HG02973 (cell line): ENCODE results near the gene DOK3.
"Not testable (repeated sequence)": the region's sequence is repeated elsewhere in the genome, so short reads cannot be mapped to it uniquely, and the experiment has no call there.

ENCODE experiments used
- ATAC-seq: cut with Tn5 transposase; IDR thresholded peaks from one replicate; pipeline ENCODE4 v1.9.1; 2021; ENCODE audit warnings: moderate library complexity; ENCODE audit not compliant: unreplicated experiment

DOK3 gene

DNA sequence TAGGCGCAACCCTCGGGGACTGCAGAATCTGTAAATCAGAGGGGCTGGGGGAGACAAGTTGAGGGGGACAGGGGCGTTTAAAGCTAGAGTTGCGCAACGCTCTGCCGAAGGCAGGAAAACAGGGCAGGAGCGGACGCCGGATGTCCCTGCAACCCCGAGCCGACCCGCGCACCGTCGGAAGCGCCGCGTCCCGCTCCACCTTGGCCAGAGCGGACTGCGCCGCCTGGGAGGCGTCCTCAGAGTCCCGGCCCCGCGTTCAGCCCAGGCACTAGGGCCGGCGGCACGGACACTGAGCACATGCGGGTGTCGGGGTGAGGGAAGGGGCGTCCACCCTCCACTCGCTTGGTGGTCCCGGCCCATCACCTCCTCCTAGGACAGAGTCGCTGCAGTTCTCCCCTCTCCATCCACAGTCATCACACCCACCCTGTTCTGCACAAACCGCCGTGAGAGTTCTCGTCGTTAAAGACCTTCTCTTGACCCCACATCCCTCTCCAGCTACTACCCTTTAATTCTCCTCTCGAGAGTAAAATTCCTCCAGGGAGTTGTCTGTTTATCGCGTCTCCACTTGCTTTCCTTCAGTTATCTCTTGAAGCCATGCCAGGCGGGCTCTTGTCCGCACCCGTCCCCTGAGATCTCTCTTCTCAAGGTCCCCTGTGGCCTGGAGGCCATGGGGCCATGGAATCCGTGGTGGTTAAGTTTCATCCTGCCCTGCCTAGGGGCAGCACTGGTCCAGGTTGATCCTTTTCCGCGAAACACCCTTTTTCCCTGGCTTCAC, 11.4 kb downstream of the DOK3 start:
- no peak for ATAC-seq

DNA sequence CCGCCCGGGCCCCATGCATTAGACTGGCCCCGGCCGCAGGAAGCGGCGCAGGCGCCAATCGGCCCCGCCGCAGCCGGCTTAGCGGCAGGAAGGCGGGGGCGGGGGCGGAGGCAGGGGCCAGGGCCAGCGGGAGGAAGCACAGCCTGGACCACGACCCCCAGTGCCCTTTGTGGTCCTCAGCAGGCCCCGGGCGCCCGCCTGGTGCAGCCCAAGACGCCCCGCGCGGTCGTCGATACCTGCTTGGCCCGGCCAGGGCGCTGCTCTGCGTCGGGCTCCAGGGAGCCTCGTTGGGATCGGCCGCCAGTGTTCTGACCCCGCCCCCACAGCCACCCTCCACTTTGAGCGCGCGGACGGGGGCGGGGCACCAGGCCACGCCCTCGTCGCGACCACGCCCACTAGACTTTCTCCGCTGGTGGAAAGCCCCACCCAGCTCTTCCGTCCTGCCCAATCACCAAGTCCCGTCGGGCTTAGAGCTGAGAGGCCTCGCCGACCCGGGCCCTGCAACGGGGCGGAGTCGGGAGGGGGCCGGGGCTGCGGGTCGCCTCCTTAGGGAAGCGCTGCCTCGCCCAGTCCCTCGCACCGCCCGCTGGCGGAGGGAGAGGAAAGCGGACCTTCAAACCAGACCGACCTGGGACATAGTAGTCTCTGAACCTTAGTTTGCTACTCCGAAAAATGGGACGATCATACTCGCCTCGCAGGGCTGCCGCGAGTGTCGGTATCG, 12.2 kb downstream of the DOK3 start, which contains the start of gene PDLIM7:
Gene PDLIM7 (minus strand): TSS at position 313 of the 721 bp plus-strand sequence. CDS start 1,092 bp downstream, outside the sequence.
- ATAC-seq, result peak; percentile 61

DNA sequence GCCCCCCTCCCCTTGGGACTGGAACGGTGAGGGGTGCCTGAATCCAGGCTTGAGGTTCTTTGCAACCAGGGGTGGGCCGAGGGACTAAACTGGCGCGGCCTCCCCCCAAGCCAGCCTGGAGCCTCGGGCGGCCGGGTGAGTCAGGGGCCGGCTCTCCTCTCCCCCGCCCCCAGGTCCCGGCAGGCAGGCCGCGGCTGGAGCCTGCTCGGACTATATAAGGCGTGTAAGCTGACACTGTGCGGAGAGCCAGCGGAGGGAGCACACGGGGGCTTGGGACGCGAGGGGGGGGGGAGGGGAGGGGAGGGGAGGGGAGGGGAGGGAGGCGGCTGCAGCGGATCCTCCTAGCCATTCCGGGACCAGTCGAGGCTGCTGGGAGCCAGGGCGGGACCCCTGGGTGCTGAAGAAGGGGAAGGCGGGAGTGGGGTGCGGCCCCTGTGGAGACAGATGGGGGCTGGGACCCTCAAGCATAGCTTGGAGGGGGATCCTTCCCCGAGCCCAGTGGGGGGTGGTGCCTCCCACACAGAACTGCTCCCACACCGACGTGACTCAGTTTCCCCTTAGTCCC, 12.8 kb downstream of the DOK3 start:
- ATAC-seq, result no peak

DNA sequence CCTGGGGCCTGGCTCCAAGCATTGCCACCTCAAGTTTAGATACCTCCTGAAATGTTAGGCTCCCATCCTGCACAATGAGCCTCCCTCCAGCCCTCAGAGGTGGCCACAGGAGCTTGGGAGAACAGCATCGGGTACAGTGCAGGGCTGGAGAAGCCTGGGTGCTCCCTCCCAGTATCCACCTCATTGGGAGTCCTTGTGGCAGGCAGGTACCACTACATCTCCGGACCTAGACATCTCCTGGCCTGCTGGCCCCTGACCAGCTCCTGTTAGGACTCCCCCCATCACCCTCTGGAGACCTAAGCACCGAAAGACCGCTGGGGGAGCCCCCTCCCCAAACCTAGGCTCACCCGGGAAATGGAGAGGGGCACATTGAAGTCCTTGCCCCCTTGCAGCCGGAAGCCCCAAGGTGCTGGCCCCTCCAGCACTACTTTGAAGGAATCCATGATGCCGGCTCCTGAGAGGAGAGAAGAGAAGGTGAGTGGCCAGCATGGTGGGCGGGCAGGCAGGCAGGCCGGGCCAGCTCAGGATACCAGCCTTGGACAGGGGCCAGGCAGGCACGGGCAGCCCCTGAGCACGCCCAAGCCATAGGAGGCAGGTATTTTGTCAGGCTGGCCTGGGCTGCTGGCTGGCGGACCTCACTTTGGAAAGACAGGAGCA, 13.4 kb downstream of the DOK3 start:
- no peak for ATAC-seq

DNA sequence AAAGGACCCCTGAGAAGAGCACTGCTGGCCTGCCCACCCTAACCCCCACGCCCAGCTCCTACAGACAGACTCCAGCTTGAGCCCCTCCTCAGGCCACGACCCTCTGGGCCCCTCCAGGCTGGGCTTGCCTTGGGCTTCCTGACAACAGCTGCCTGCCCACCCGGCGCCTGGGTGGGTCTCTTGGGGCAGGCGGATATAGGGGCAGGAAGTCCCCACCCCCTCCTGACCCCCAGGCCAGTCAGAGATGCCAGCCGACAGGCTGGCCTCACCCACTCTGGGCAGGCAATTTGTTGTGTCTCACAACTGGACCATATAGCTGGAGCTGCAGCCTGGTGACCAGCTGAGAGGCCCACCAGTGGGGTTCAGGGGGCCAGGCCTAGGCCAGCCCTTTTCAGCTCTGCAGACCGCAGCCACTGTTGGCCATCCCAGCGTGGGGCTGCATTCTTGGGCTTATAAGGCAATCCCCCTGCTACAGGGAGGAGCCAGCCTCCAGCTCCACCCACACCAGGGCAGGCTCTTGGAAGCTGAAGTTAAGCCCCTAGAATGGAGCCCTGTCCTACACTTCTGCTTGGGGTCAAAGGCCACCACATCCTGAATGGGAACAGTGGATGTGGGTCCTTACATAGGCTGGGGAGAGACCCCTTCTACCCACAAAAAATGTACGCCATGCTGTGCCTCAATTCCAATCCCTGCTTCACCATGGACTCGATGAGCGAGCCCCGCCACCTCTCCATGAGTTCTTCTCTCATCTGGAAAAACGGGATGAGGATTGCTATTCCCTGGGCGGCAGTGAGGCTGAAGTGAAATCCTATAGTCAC, 14.2 kb downstream of the DOK3 start:
- ATAC-seq, result no peak

DNA sequence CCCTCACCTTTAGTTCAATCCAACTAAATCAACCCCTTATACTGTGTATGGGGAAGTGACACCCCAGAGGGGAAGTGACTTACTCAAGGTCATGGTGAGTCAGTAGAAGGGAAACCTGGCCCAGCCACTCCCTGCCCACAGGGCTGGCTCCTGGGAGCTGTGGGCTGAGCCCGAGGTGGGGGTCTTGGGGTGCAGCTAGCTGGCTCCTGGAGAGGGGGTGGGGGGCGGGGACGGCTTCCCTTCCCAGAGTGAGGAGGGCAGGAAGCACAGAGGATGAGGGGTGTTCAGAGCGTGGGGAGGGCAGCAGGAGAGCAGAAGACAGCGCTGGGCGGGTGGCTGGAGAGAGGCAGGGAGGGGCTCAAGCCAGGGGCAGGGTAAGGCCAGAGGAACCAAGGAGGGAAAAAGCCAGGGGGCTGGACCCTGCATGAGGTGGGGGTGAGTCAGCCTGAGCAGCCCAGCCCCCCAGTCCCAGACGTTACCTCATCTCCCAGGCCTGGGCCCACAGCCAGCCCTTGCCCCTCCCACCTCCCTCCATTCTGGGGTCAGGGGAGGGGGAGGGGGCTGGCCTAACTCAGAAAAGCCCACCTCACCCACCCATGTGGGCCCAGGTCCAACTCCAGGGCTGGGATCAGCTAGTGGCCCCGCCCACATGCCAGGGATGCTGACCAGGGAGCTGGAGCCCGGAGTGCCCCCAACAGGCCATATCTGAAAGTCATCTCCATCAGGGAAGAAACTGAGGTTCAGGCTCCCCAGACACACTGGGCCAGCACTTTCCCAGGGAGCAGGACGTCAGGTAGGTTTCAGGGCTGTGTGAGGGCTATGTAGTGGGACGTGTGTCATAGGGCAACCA, 15.1 kb downstream of the DOK3 start:
- ATAC-seq, result no peak

DNA sequence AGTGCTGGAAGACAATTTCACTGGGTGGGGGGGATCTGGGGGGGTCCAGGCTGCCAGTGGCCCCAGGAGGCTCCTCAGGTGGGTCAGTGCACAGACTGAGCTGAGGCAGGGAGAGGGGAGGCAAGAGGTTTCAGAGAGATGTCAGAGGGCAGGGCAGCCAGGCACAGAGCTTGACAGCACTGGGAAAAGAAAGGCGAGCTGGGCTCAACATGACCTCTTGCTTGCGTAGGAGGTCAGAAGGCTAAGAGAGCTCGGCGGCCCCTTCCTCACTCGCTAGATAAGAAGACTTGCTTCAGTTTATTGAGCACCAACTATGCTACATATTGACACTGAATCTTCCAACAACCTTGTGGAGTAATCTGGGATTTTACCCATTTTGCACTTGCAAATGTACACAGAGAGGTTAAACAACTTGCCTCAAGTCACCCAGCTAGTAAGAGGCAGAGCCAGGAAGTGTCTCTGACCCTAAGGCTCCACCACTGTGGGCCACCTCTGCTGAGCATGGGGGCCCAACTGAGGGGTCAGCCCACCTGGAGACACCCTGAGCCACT, 15.8 kb downstream of the DOK3 start:
- no peak for ATAC-seq

DNA sequence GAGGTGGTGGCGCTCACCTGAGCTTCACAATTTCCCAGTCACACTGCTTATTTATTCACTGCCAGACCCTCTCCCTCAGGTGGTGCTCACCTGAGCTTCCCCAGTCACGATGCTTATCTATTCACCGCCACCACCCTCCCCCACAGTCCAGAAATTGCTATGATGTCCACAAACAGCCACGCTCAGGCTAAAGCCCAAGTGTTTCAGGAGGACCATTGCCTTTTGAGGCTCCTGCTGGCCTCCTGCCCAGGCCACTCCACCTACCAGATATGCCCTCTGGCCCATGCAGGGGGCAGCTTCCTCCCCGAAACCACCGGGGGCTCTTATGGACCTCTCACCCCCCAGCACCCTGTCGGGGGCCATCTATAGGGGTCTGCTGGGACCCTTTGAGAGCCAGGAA, 16.8 kb downstream of the DOK3 start:
- ATAC-seq, result no peak

DNA sequence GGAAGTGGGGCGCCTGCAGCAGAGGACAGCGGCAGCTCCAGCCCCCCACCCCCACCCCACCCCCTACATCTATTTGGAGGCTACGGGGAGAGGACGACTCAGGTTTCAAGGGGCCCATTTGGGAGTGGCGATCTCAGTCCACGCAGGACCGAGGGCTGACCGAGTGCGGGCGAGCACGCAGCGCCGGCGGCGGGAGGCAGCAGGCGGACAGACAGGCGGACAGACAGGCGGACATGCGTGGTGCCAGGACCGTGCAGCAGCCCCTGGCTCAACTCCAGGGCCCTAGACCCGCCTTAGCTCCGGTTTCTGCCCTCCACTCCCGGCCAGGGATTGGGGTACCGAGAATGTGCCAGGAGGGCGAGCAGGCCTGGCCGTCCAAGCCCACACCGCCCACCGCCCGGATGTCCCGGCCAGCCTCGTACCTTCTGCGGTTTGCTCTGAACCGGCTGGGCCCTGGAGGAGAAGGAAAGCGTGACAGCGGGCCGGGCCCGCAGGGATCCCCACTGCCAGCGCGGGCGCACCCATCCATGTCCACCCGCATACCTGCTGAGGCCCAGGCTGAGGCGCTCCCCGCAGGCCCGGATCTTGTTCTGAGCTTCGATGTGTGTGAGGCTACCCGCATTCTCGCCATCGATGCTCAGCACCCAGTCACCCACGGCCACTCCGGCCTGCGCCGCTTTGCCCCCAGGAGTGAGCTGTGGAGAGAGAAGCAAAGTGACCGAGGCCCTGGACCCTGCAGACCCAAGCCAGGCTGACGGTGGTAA, 17.5 kb downstream of the DOK3 start:
- no peak for ATAC-seq

DNA sequence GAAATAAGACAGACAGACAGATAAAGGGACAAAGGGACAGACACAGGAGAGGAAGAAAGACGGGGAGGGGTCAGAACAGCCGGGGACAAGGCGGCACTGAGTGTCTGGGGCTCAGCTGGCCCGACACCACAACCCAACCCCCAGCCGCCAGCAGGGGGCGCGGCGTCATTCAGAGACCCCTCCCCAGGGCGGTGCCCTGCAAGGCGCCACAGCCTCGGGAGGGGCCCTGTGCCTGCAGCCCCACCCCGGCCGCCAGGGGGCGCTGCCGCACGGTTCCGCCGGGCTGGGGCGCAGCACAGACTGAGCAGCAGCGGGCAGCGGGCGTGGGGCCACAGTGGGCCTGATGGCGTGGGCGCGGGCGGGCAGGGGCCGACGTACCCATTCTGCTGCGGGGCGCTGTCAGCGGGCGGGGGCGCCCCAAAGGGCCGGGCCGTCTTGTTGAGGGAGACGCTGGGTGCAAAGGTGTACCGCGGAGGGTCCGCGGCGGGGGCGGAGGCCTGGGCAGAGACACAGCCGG, 18.1 kb downstream of the DOK3 start:
- ATAC-seq, result no peak

DNA sequence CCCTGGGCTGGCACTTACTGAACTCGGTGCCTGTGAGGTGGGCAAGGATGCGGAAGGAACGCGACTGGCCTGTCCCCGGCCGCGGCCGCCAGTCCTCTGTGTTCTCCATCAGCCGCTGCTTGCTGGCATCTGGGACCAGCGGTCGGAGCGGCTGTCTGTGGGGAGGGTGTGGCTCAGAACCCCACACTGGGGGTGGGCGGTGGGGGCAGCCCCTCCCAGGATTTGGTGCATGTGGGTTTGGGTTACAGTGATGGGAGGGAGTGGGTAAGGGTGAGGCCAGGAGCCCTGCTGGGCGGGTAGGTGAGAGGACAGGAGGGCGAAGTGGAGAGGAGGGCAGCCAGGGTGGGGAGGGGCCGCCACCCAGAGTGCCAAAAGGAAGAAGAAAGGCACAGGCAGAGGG, 18.6 kb downstream of the DOK3 start:
- ATAC-seq, result no peak

DNA sequence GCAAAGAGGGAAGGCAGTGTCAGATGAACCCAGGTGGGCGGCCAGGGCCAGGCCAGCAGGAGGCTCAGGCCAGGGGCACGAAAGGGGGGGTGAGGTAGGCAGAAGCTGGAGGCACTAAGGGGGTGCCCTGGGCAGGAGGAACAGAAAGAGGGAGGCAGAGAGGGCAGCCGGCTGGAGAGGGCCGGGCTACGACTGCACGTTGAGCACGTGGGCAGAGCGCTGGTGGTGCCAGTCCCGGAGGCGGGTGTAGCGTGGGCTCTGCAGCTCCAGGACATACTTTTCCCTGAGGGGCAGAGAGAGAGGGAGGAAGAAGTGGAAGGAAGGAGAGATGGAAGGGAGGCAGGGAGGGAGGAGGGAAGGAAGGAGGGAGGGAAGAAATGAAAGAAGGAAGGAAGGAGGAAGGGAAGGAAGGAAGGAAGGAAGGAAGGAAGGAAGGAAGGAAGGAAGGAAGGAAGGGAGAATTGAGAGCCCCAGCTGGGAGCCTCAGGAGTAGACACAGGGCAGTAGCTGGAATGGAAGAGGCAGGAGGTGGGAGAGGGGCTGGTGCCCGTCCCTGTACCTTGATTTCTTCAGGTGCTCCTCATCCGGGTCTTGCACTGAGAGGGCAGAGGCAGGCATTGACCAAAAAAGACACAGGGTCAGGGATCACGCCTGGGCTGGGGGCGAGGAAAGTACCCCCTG, 19.2 kb downstream of the DOK3 start:
- no peak for ATAC-seq

DNA sequence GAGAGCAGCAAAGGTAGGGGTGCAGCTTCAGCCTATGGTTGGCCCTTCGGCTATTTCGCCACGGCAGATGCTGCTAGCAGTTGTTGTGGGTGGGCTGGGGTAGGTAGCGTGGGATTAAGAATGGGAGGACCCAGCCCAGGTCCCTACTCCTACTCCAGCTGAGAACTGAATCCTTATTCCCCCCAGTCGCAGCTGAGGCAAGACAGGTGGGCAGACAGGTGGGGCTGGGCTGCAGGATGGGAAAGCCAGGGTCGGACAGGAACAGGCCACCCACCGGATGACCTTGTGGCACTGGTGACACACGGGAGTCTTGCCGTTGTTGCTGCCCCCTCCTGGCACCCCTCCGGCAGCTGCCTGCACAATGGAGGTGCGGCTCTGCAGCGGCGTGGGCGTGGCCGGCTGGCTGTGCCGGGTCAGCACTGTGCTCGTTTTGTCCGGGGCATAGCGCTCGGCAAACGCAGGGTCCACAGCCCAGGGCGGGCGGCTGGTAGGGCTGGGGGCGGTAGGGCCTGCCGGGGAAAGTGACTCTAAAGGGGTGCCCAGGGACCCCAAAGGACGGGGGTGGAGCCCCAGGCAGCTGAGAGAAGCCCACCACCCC, 20.4 kb downstream of the DOK3 start:
- ATAC-seq, result no peak

DNA sequence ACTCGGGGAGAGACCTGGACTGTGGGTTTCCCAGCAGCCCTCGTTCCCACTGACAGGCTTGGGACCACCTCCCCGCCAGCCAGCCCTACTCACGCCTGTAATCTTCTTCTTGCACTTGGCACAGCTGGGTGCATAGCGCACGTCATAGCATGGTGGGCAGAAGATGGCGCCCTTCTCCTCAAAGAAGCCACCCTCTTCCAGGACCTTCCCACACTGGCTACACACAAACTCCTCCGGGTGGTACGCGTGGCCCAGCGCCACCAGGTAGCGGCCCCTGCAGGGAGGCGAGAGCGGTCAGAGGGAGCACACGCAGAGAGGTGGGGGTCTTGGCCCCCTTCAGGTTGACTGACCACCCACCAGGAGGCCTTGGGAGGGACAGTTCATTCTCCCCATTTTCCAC, 21.7 kb downstream of the DOK3 start:
- ATAC-seq, result no peak

DNA sequence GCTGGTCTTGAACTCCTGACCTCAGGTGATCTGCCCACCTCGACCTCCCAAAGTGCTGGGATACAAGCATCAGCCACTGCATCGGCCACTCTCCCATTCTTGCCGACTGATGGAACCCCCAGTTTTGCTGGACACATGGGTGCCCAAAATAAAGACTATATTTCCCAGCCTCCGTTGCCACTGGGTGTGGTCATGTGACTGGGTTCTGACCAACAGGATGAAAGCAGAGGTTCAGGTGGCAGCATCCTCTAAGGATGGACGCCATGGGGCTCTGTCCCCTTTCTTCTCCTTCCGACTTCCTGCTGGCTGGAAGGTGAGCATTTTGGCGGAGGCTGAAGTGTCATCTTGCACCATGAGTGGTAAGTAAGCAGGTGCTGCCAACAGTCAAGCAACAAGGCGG, 22.5 kb downstream of the DOK3 start:
- no peak for ATAC-seq

DNA sequence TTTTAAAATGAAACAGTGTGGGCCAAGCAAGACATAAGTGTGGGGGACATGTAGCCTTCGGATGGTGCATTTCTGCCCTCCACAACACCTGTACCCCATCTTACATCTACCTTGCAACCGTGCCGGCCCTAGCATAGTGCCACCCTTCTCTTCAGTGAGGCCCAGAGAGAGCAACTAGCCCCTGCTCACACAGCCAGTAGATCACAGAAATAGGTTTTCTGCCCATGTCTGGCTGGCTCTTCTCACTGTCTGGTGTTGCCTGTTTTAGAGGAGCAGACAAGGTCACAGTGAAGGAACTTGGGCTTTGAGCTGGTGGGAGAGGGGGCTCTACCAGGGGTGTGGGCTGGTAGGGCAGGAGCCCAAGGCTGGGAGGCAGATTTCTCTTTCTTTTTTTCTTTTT, 23.4 kb downstream of the DOK3 start:
- no peak for ATAC-seq

DNA sequence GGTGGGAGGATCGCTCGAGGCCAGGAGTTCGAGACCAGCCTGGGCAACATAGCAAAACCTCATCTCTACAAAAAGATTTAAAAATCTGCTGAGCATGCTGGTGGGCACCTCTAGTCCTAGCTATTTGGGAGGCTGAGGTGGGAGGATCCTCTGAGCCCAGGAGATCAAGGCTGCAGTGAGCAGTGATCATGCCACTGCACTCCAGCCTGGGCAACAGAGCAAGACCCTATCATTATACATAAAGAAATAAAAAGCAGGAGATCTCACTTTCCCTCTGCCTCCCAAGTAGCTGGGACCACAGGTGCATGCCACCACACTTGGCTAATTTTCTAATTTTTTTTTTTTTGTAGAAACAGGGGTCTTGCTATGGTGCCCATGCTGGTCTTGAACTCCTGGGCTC, 23.9 kb downstream of the DOK3 start:
- not testable (repeated sequence) for ATAC-seq
